Stimulated activated CD8-positive, alpha-beta memory T cell treated with anti-CD3 and anti-CD28 coated beads, Interleukin-7, amount 100 ng/mL, for 24 hours (primary cell): ENCODE data around the gene MARCHF10.
"Not testable (repeated sequence)": the region's sequence is repeated elsewhere in the genome, so short reads cannot be mapped to it uniquely, and the experiment has no call there.

Source experiments
- DNase-seq: peaks from one replicate; pipeline ENCODE4 v3.0.0-alpha.2; 2020; ENCODE audit warnings: low read depth

Gene MARCHF10

GRCh38 chr17:62717589-62717855, 90.6 kb downstream of the MARCHF10 start:
- DNase-seq: no peak

DNA sequence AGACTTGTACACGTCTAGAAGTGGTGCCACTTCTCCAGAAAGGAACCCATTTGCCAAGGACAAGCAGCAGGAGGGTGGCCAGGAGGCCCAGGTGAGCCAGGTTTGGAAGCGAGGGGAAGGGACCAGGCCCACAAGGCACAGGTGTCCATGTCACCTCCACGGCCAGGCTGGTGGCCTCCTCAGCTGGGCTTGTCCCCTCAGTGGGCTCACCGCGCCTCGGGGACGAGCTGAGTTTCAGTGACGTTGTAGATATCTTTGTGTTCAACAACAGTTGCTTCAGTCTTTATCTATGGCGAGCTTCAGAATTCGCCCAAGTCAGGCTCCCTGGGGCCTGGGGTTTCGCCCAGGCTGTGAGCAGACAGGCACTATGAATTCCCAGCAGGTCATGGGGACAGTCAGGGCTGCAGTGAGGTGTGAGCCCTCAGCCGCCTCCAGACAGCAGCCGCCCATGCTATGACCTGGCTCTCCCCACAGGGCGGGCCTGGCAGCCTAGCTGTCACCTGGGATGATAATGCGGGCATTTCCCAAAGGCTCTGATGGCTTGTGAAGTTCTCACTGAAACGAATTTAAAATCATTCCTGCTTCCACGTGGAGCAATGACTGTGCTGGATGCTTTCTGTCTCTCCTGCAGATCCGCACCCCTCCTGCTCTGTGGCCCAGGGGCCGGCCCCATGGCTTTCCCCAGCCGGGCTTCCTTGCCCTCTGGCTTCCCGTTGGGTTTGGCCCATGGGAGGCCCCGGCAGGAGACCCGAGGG, 91.1 kb downstream of the MARCHF10 start:
- no peak for DNase-seq

- DNase-seq: no peak
Measured at GRCh38 chr17:62715882-62716390, 92.2 kb downstream of the MARCHF10 start.

DNA sequence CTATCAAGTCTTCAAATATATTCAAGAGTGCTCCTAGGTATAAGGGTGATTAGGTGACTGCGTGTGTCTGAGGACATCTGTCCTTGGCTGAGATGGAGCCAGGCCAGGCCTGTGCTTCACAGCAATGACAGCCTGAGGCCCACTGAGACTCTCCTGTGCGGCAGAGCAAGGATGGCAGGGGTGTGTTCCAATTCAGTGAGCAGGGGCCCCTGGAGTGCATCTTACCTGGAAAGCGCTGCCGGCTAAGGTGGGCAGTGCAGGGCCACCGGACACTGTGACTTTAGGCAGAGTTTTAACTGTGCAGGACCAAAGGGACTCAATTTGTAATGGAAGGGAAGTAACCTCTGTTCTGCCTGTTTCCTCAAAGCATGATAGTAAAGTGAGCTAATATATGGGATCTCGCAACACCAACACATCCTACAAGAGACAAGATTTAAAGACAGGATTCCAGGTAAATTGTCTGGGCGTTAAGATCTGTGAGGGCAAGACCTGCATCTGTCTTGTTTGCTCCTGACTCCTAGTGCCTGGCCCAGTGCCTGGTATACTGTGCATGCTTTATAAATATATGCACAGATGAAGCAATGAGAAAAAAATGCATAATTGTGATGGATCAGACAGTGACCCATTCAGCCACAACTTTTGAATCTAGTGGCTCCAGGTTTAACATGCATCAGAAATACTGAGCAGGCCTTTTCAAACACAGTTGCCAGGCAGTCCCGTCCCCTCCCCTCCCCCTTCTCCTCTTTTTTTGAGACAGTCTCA, 93.9 kb downstream of the MARCHF10 start:
- DNase-seq: no peak

GRCh38 chr17:62713086-62713881, 94.8 kb downstream of the MARCHF10 start:
- no peak for DNase-seq

DNA sequence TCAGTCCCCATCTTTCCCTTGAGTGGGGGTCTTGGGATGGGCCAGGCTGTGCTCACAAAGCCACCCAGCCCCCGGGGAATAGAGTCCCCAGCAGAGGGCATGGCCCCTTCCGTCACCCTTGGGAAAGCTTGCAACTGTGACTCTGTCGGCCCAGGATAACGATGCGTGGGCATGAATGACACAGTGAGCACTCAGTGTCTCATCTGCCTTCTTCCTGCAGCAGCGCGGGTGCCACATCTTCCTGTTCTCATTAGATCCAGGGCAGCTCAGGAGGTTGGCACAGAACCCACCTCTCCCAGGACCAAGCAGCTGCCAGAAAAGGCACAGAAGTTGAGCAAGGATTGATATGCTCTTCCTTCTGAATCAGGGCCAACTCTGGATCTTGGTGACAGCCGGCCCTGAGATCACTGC, 95.9 kb downstream of the MARCHF10 start:
- no peak for DNase-seq

DNA sequence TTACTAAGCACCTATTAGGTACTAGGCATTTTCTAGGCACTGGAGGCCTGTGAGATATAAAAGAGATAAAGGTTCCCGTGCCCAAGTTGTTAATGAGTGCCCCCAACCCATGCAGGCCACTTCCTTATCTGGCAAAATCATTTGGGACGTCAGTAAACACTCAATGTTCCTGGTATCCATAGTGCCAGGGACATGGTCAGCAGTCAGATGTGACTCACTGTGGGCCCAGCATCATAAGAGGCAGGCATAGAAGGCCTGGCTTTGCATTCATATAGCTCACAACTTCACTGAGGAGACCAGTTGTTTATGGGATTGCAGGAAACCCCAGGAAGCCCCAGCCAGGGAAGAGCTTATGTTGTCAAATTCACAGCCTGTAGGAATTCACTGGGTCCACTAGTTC, 99.5 kb downstream of the MARCHF10 start:
- no peak for DNase-seq

- DNase-seq: no peak
Measured at GRCh38 chr17:62707425-62707739, 100.7 kb downstream of the MARCHF10 start.

DNA sequence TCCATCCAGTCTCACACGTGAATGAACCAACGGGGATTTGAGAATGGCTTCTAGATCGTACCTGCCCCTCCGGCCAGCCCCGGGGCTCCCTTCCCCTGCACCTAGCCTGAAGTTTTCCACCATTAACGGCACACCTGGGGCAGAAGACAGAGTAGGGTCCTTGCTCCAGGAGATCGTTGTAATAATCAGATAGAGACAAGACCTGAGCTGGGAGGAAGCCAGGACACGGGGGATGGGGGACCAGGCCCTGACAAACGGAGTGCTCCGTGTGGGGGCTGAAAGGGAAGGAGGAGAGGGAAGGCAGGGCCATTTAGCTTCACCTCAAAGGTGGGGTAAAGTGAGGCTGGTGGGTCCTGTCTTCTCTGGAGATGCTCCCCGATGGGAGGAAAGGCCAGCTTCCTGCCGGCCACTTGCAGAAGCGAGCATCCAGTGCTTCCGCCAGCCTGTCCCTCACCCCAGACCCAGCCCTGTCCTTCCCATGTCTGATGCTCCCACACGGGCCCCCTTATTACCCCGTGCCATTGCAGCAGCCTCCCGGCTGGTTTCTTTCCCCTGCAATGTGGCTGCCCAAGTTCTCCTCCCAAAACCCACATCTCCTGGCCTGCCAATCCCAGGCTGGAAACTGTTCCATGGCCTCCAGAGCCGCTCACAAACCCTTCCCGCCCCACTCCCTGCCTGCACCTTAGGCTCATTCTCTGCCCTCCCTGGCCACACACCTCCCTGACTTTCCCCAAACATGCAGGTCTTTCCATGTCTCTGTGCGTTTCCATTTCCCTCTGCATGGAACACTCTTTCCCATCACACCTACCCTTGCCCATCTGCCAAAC, 101.3 kb downstream of the MARCHF10 start:
- no peak for DNase-seq

DNA sequence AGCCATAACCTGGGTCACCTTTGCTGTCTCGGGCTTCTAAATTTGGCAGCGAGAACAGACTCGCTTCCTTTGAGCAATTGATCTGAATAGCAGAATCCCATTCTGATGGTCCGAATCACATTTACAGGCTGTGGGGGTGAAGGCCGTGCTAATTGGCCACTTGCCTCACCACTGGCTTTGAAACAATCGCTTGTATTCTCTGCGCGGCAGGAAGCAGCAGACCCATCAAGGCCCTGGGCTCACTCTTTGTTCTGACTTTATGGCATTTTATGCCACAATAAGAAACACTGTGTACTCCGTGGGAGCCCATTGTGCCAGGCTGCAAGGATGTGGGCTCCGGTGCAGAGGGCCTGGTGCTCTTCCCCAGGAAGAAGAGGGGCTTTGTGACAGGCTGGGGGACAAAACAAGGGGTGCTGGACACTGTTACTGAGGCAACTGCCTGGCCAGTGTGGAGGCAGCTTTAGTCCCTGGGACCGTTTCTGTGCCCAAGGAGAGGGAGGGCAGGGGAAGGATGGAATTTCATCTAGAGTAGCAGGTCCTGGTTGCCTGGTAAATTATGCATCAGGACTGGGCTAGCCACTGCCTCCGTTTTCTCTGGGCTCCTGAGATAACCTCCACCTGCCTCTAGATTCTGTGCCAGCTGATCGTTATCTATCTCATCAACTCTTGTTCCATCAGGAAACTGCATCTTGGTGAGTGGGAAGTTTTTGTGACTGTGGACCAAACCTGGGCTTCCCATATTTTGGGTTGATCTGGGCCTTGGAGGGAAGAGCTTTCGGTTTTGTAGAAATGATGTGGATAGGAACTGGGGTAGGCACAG, 102.1 kb downstream of the MARCHF10 start:
- DNase-seq: no peak

DNA sequence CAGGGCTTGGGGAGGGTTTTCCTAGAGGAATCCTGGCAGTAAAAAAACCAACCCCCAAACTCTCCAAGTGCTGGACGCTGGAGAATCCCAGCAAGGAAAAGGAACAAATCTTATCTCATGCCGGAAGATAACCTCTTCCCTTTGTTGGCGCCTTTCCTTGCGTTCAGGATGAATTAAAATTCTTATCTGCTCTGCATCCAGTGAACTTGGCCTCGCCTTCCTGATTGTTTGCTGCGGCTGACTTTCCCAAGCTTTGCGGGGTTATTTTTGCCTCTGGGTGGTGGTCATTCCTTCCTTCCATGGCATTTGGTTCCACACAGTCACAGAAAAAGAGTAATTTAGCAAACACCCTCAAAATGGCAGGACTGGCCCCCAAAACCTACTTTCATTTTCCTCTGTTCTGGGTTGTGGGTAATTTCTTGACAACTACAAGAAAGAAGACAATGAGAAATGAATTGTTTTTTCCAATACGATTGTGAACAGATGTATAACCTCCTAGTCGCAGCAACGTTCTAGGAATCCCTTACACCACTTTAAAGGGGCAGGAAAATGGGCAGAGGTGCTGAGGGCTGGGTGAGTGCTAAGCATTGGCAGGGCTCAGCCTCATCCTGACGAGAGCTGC, 102.8 kb downstream of the MARCHF10 start:
- no peak for DNase-seq

DNA sequence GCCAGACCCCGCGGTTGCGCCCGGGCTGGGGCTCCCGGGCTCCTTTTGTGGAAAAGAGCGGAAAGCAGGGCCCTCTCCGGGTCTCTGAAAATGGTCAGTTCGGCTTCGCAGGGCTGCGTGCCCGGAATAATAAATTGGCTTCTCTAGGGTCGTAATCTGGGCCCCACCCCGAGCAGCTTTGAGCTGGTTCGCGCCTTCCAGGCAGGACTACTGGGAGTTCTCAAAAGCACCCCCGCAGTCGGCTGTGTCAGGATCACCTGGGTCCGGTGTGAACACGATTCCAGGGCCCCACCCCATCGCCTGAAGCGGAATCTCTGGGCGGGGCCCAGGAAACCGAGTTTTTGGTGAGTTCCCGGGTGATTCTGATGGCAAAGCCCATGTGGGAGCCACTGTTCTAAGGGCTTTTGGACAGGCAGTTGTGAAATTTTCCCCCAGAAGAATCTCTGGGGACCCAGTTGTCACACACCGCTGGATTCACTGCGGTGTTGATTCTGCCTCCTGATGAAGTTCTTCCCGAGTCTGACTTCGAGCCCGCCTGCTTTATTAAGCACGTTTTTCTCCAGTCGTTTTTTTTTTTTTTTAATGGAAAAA, 103.6 kb downstream of the MARCHF10 start:
- no peak for DNase-seq

- DNase-seq: peak; percentile 42
Measured at GRCh38 chr17:62703776-62704380, 104.2 kb downstream of the MARCHF10 start.

- no peak for DNase-seq
Measured at GRCh38 chr17:62703261-62703775, 104.8 kb downstream of the MARCHF10 start.

DNA sequence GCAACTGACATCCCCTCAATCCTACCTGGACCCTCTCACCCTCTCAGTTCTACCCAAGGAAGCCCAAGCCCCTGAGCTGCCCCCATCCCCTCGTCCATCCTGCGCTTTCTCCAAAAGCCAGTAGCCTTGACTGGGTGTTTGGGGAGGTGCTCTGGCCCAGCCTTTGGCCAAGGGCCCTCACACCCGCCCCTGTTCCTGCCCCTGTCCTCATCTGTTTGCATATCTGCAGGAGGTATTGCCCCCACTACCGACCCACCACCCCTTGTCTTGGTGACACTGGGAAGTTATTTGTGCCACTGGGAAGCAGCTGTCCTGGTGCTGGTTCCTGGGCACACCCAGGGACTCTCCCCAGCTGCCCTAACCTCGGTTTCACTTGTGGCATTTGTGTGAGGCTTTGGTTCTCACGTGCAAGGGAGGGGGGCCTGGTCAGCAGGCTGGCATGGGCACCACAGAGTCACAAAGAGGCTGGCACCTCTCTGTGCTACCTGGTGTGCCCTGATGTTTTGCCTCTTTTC, 105.3 kb downstream of the MARCHF10 start:
- DNase-seq: no peak

GRCh38 chr17:62701706-62702085, 106.4 kb downstream of the MARCHF10 start:
- no peak for DNase-seq

DNA sequence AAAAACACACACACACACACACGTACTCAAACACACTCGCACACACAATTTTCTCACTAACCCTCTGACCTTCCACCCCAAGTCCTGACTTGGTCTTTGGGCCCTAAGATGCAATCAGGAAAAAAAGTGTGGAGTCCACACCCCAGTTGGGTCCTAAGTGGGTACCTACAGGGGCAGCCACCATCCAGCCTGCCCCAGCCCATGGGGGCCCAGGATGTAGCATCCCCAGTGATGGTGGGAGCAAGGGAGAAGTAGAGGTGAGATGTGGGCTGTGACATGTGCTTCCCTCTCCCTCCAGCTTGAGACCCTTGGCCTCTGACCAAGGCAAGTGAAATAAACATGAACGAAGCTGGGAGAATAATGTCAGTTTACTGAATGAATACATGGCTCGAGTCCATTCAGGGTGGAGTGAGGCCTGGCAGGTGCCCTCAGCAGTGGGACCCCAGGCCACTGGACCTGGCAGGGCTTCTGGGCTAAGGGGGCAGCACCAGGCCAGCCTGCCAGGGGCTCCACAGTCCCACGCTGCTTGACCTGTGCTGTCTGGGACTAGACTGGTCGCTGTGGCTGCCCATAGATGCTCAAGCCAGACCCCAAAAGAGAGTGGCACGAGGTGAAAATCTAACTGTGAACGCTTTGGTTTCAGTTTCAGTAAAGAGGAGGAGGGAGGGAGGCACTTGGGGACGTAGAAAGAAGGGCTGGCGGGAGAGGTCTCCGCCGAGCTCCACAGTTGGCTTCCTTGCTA, 107.0 kb downstream of the MARCHF10 start:
- DNase-seq: no peak

DNA sequence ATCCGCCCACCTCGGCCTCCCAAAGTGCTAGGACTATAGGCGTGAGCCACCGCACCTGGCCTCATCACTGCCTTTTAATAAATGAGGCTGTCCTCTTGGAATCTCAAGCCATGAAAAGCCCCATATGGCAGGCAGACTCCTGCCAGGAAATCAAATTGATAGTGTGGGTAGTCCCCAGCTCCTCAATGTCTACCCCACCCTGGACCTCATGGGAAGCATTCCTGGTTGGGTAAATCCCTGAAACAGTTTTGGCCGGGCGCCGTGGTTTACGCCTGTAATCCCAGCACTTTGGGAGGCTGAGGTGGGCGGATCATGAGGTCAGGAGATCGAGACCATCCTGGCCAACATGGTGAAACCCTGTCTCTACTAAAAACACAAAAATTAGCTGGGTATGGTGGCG, 109.7 kb downstream of the MARCHF10 start:
- DNase-seq: not testable (repeated sequence)
